ENCODE data around the gene OARD1.
A peak's percentile ranks its signal among the peaks of the same experiment; 100 is the strongest.

The OARD1 gene

GRCh38 chr6:41040101-41040939 lies 31.8 kb downstream of the OARD1 start:
- TF ChIP-seq ZNF555 (tag by site-specific recombination; conservative IDR thresholded peaks at IDR 0.05) (no peak), FEZF1 (tag by site-specific recombination; IDR thresholded peaks at IDR 0.05) (no peak), ZNF670 (tag by site-specific recombination; IDR thresholded peaks at IDR 0.05; ENCODE audit: low read depth) (no peak), ZNF791 (tag by site-specific recombination; IDR thresholded peaks at IDR 0.05) (no peak), ZNF121 (tag by site-specific recombination; IDR thresholded peaks at IDR 0.05) (no peak), HOXD13 (CRISPR knock-in tag; IDR thresholded peaks at IDR 0.05; ENCODE audit: borderline replicate concordance) (no peak), ZNF530 (tag by site-specific recombination; IDR thresholded peaks at IDR 0.05; ENCODE audit: low read depth) (no peak), ZNF768 (tag by site-specific recombination; IDR thresholded peaks at IDR 0.05) (no peak), ZNF692 (tag by site-specific recombination; IDR thresholded peaks at IDR 0.05) (no peak), ZNF341 (tag by site-specific recombination; IDR thresholded peaks at IDR 0.05; ENCODE audit: low read depth) (no peak), ZBTB10 (tag by site-specific recombination; IDR thresholded peaks at IDR 0.05) (no peak), ZNF560 (tag by site-specific recombination; IDR thresholded peaks at IDR 0.05; ENCODE audit: borderline replicate concordance) (no peak), ZNF175 (tag by site-specific recombination; IDR thresholded peaks at IDR 0.05) (no peak), BCL11A (tag by site-specific recombination; IDR thresholded peaks at IDR 0.05; ENCODE audit: low read depth) (no peak)
- Histone ChIP-seq H3K27ac (ENCODE audit: extremely low read depth, low read depth, low read length) (no peak overlapping the region), H3K4me3 (ENCODE audit: low read depth, low read length) (no peak overlapping the region), H3K9me3 (ENCODE audit: control insufficient read depth, insufficient read depth, low read depth, low read length) (no peaks in the 10 kb centered on the region), H3K4me1 (ENCODE audit: control insufficient read depth, insufficient read depth, low read length) (no peaks in the 10 kb centered on the region), H3K36me3 (ENCODE audit: control insufficient read depth in 2 of 2, insufficient read depth in 1 of 2, low read length in 2 of 2) (no peaks in the 10 kb centered on the region)
- POLR2A ChIA-PET: no interaction called here
- CTCF ChIA-PET: interaction anchor here (0.5 to 8.3 kb wide), 31 partner anchors 7 to 732 kb away, joined by 3 to 146 read pairs (median 3); partner anchors contain the start of gene APOBEC2

- ChIA-PET CTCF (interaction anchor here (0.6 to 8.3 kb wide), 43 partner anchors 12 to 1672 kb away, joined by 3 to 146 read pairs (median 3); partner anchors contain the start of gene APOBEC2), POLR2A (no interaction called here)
- Histone ChIP-seq H3K9me3 (ENCODE audit: control insufficient read depth, insufficient read depth, low read depth, low read length) (no peaks in the 10 kb centered on the region), H3K36me3 (ENCODE audit: control insufficient read depth in 2 of 2, insufficient read depth in 1 of 2, low read length in 2 of 2) (no peaks in the 10 kb centered on the region), H3K27ac (ENCODE audit: extremely low read depth, low read depth, low read length) (no peak within 1 kb of the TSS), H3K4me3 (ENCODE audit: low read depth, low read length) (no peak within 1 kb of the TSS), H3K4me1 (ENCODE audit: control insufficient read depth, insufficient read depth, low read length) (no peaks in the 10 kb centered on the region)
- TF ChIP-seq ZNF654 (tag by site-specific recombination; IDR thresholded peaks at IDR 0.05; ENCODE audit: low read depth) (peak; percentile 45; the same call in 1 of the 2 replicates), KLF1 (tag by site-specific recombination; IDR thresholded peaks at IDR 0.05) (no peak), SP3 (tag by site-specific recombination; IDR thresholded peaks at IDR 0.05) (peak; percentile 29; the same call in 1 of the 2 replicates)
These were observed 32.8 kb downstream of the OARD1 start, which contains the start of gene UNC5CL for GRCh38 chr6:41039060-41039998. UNC5CL (minus strand) TSS chr6:41039221; CDS start chr6:41035074, 4,147 bp downstream.

Data from HEK293 (cell line).